Pancreas (tissue), 10 donors: Measurements from ENCODE around the gene RPN2. TPM values are rescaled to one million over a fixed set of nuclear protein-coding genes. Genes with fewer than 3 reads are reported as not detected.
A peak's percentile ranks its signal among the peaks of the same experiment; 100 is the strongest.

ENCODE experiments used
- ATAC-seq, 4 donors: fragments of 200-7000 bp; cut with Tn5 transposase; one replicate each; pipeline versions ENCODE4 v1.8.0 to v1.9.1; 2020; ENCODE audit warnings: mild to moderate bottlenecking in 4 of 4, moderate library complexity in 4 of 4
- DNase-seq, 6 donors: peaks; one replicate each; pipeline ENCODE4 v3.0.0-alpha.2; 2020
- FAIRE-seq: peaks from 2 replicates; lab custom pipeline; 2012; peaks lifted over from hg19 to GRCh38; lab: Jason Lieb, UNC
- H3K27ac ChIP-seq, 4 donors: fragments of 200-600 bp; sonication (generic); 1 replicate in 3 of 4; 2 replicates in 1 of 4; pipeline versions ENCODE4 v1.5.0 to v1.8.0; 2020
- H3K27me3 ChIP-seq, 4 donors: fragments of 200-600 bp; one replicate each; pipeline ENCODE4 v1.8.0; 2021
- H3K36me3 ChIP-seq, 3 donors: fragments of 200-600 bp; sonication (generic) in 1 of 3; one replicate each; pipeline versions ENCODE4 v1.5.0 to v1.8.0; 2020 to 2021
- H3K4me1 ChIP-seq, 3 donors: fragments of 200-600 bp; one replicate each; pipeline ENCODE4 v1.8.0; 2021
- H3K4me3 ChIP-seq, 4 donors: fragments of 200-600 bp; sonication (generic) in 2 of 4; one replicate each; pipeline versions ENCODE4 v1.5.0 to v1.8.0; 2020 to 2021
- H3K9me3 ChIP-seq, 4 donors: fragments of 200-600 bp; one replicate each; pipeline ENCODE4 v1.8.0; 2021
- CTCF ChIP-seq, 4 donors: fragments of 200-600 bp; sonication (generic) in 3 of 4; IDR thresholded peaks; one replicate each; pipeline versions ENCODE4 v1.5.0 to v1.8.0; 2021; ENCODE audit warnings: antibody characterized with exemption in 4 of 4
- WGBS, 2 donors: extraction: QIAGEN DNeasy Blood & Tissue Kit; methylation state at CpG; one replicate each; pipeline ENCODE4 v1.1.7; 2013; 5-methylcytosine and 5-hydroxymethylcytosine counted together
- intact Hi-C, 3 donors: fragments of 100-400 bp; cut with DNase I; formaldehyde crosslinking; loops; one replicate each; pipeline versions ENCODE4 v1.11.1 to v1.14.2; 2022
- polyA plus RNA-seq, 2 donors: library from polyadenylated mRNA; stranded (reverse); fragments of 200-250 nt; gene quantifications; one replicate each; pipeline ENCODE4 v1.2.3, GENCODE V29; 2013
- total RNA-seq, 6 donors: library from RNA; stranded (reverse); fragmentation: NEBNext Ultra II Directional in 4 of 6; extraction: Animal tissue kit (Norgen Biotek cat#: 25700) in 4 of 6; gene quantifications; one replicate each; pipeline versions ENCODE4 v1.2.1 to v1.2.4, GENCODE V29; 2021 to 2023
- donor health status: healthy with polysubstance abuse.
- donor health status: DM: no; HTN: no; CAD: no; lungs with moderate emphysema.
- donor health status: DM: no; HTN: no; CAD: no.
- donor health status: control.
- donor health status: control.
- donor health status: Bipolar disorder and iron deficiency.
- donor health status: DM: yes; HTN: yes; CAD: no.
- donor health status: DM: no; HTN: no; CAD: no.
- donor health status: DM: no; HTN: no; CAD: no.
- donor health status: DM: yes; HTN: yes; CAD: no.

Gene RPN2
- total and polyA plus RNA-seq, 8 donors = 43.8 to 117 (median 80.9) TPM

- ATAC-seq (peak in 2 of 4 donors; percentile 30 to 31), DNase-seq (no peak), FAIRE-seq (no peak)
- H3K4me3 ChIP-seq = no peak overlapping the region
- peak overlapping the region in 1 of 4 donors; percentile 16 for H3K27ac ChIP-seq
- peaks cover 0 to 4% (median 0%) of the 10 kb centered on the region in 3 donors for H3K4me1 ChIP-seq
- no peaks in the 10 kb centered on the region for H3K9me3 ChIP-seq
- no peak for TF ChIP-seq CTCF (IDR thresholded peaks at IDR 0.05)
- WGBS, 2 donors = 41 to 48% methylated on average over 5 of the region's 5 CpGs
- H3K36me3 ChIP-seq = no peaks in the 10 kb centered on the region
- H3K27me3 ChIP-seq = no peaks in the 10 kb centered on the region
- intact Hi-C loops = loop anchor here in 2 of 3 donors (5.0 kb wide), 2 partner anchors 112 to 257 kb away; no protein-coding TSS in a partner anchor
Measured at GRCh38 chr20:37274851-37275524, 95.9 kb downstream of the RPN2 start.

GRCh38 chr20:37276494-37277252 is 97.5 kb downstream of the RPN2 start:
- 23 to 24% methylated on average over 15 of the region's 15 CpGs for WGBS, 2 donors
- intact Hi-C loops = no loop called here
- ATAC-seq (peak; percentile 81 to 93 (median 89)), FAIRE-seq (peak; percentile 20), DNase-seq (peak in 5 of 6 donors; percentile 15 to 70 (median 43))
- H3K27me3 ChIP-seq = no peaks in the 10 kb centered on the region
- no peaks in the 10 kb centered on the region for H3K36me3 ChIP-seq
- H3K27ac ChIP-seq = no peak overlapping the region
- H3K9me3 ChIP-seq = no peaks in the 10 kb centered on the region
- no peak overlapping the region for H3K4me3 ChIP-seq
- no peak for TF ChIP-seq CTCF (IDR thresholded peaks at IDR 0.05)
- H3K4me1 ChIP-seq = peaks cover 0 to 4% (median 0%) of the 10 kb centered on the region in 3 donors

GRCh38 chr20:37277253-37277593 is 98.1 kb downstream of the RPN2 start:
- H3K27ac ChIP-seq = no peak overlapping the region
- H3K9me3 ChIP-seq = no peaks in the 10 kb centered on the region
- no peaks in the 10 kb centered on the region for H3K36me3 ChIP-seq
- no peak overlapping the region for H3K4me3 ChIP-seq
- H3K4me1 ChIP-seq = peaks cover 0 to 4% (median 0%) of the 10 kb centered on the region in 3 donors
- no peaks in the 10 kb centered on the region for H3K27me3 ChIP-seq
- DNase-seq = no peak
- intact Hi-C loops = no loop called here
- no peak for ATAC-seq
- TF ChIP-seq CTCF (IDR thresholded peaks at IDR 0.05) = no peak
- FAIRE-seq = no peak
- 82% methylated on average over 2 of the region's 2 CpGs for WGBS, 2 donors

- WGBS, 2 donors = 79 to 85% methylated on average over 12 of the region's 12 CpGs
- H3K4me1 ChIP-seq = peaks cover 0 to 4% (median 0%) of the 10 kb centered on the region in 3 donors
- no peak overlapping the region for H3K4me3 ChIP-seq
- FAIRE-seq = no peak
- intact Hi-C loops = no loop called here
- no peak overlapping the region for H3K27ac ChIP-seq
- no peaks in the 10 kb centered on the region for H3K9me3 ChIP-seq
- H3K27me3 ChIP-seq = no peaks in the 10 kb centered on the region
- TF ChIP-seq CTCF (IDR thresholded peaks at IDR 0.05) = no peak
- no peak for DNase-seq
- no peak for ATAC-seq
- H3K36me3 ChIP-seq = no peaks in the 10 kb centered on the region
Measured at GRCh38 chr20:37278966-37279590, 99.9 kb downstream of the RPN2 start.
